DND-41 (cell line): ENCODE measurements around the gene KCNK16.

Experiments used
- ATAC-seq: fragments of 200-7000 bp; cut with Tn5 transposase; 3 replicates; pipeline ENCODE4 v1.9.1; 2021; ENCODE audit warnings: low read depth; ENCODE audit not compliant: insufficient read depth
- DNase-seq: peaks from one replicate; pipeline ENCODE4 v3.0.0-alpha.2; 2020
- H2AFZ ChIP-seq: 2 replicates; pipeline ENCODE4 v1.6.0; 2012; ENCODE audit warnings: low read depth, low read length
- H3K27ac ChIP-seq: 2 replicates; pipeline ENCODE4 v1.5.1; 2012; ENCODE audit warnings: low read length, inconsistent platforms
- H3K27me3 ChIP-seq: fragments of 200-600 bp; sonication (generic); 2 replicates; pipeline ENCODE4 v1.6.0; 2012; ENCODE audit warnings: low read length, mild to moderate bottlenecking, inconsistent platforms; ENCODE audit not compliant: insufficient read depth, poor library complexity
- H3K36me3 ChIP-seq: 2 replicates; pipeline ENCODE4 v1.5.1; 2012; ENCODE audit warnings: low read length, inconsistent platforms; ENCODE audit not compliant: insufficient read depth
- H3K4me1 ChIP-seq: 2 replicates; pipeline ENCODE4 v1.5.1; 2012; ENCODE audit warnings: mild to moderate bottlenecking, low read length; ENCODE audit not compliant: insufficient read depth
- H3K4me2 ChIP-seq: 2 replicates; pipeline ENCODE4 v1.6.0; 2012; ENCODE audit warnings: mild to moderate bottlenecking, moderate library complexity, low read length, inconsistent platforms; ENCODE audit not compliant: insufficient read depth
- H3K4me3 ChIP-seq, 2 experiments: fragments of 200-600 bp in 1 of 2; shearing (Covaris generic) in 1 of 2; 2 replicates each; pipeline ENCODE4 v1.5.1; 2012 to 2016; ENCODE audit warnings: inconsistent platforms in 2 of 2, low read length in 2 of 2, mild to moderate bottlenecking in 2 of 2, low read depth in 1 of 2, moderate library complexity in 1 of 2
- H3K79me2 ChIP-seq: 2 replicates; pipeline ENCODE4 v1.6.0; 2012; ENCODE audit warnings: low read length, inconsistent platforms; ENCODE audit not compliant: insufficient read depth
- H3K9ac ChIP-seq: 2 replicates; pipeline ENCODE4 v1.6.0; 2012; ENCODE audit warnings: low read depth, mild to moderate bottlenecking, inconsistent platforms, low read length, moderate library complexity
- H3K9me3 ChIP-seq: 2 replicates; pipeline ENCODE4 v1.5.1; 2012; ENCODE audit warnings: low read length, moderate library complexity, mild to moderate bottlenecking, inconsistent platforms; ENCODE audit not compliant: insufficient read depth, severe bottlenecking
- H4K20me1 ChIP-seq: 2 replicates; pipeline ENCODE4 v1.6.0; 2012; ENCODE audit warnings: low read length; ENCODE audit not compliant: insufficient read depth
- CTCF ChIP-seq: IDR thresholded peaks from 2 replicates; pipeline ENCODE4 v1.5.1; 2012; ENCODE audit warnings: borderline replicate concordance, low read length, moderate library complexity, mild to moderate bottlenecking; ENCODE audit not compliant: poor library complexity, severe bottlenecking; ENCODE audit errors: extremely low read depth
- EZH2 ChIP-seq: IDR thresholded peaks from 3 replicates; pipeline ENCODE4 v1.6.1; 2012; ENCODE audit warnings: borderline replicate concordance, low read depth, mild to moderate bottlenecking, moderate library complexity, low read length, inconsistent platforms; ENCODE audit not compliant: severe bottlenecking

KCNK16 gene

GRCh38 chr6:39360378-39360777 lies 37.9 kb upstream of the KCNK16 start:
- H4K20me1 ChIP-seq: no peaks in the 10 kb centered on the region

GRCh38 chr6:39357998-39358686 lies 35.6 kb upstream of the KCNK16 start:
- H4K20me1 ChIP-seq: no peaks in the 10 kb centered on the region
- no peak for TF ChIP-seq EZH2
- no peak for TF ChIP-seq CTCF
- no peaks in the 10 kb centered on the region for H3K4me1 ChIP-seq
- H3K9me3 ChIP-seq: no peaks in the 10 kb centered on the region
- no peaks in the 10 kb centered on the region for H3K27me3 ChIP-seq
- H3K79me2 ChIP-seq: no peaks in the 10 kb centered on the region
- H3K27ac ChIP-seq: no peak overlapping the region
- H3K4me2 ChIP-seq: no peak overlapping the region
- ATAC-seq (0 out of 3 replicates have a peak, but pooled peaks have one; percentile 49), DNase-seq (no peak)
- no peaks in the 10 kb centered on the region for H3K36me3 ChIP-seq
- H3K4me3 ChIP-seq: no peak overlapping the region
- H2AFZ ChIP-seq: no peak overlapping the region
- no peak overlapping the region for H3K9ac ChIP-seq

More at GRCh38 chr6:39360378-39360777, 37.9 kb upstream of the KCNK16 start:
- Histone ChIP-seq H3K9ac (no peak overlapping the region), H3K4me3 (no peak overlapping the region), H3K9me3 (no peaks in the 10 kb centered on the region), H3K4me1 (no peaks in the 10 kb centered on the region), H3K36me3 (no peaks in the 10 kb centered on the region), H2AFZ (no peak overlapping the region), H3K27ac (no peak overlapping the region), H3K79me2 (no peaks in the 10 kb centered on the region), H3K4me2 (no peak overlapping the region), H3K27me3 (no peaks in the 10 kb centered on the region)
- DNase-seq (no peak), ATAC-seq (no peak)
- TF ChIP-seq EZH2 (no peak), CTCF (no peak)

- ATAC-seq (no peak), DNase-seq (no peak)
- Histone ChIP-seq H3K79me2 (no peaks in the 10 kb centered on the region), H3K9me3 (no peaks in the 10 kb centered on the region), H3K4me1 (no peaks in the 10 kb centered on the region), H3K4me3 (no peak overlapping the region), H3K27ac (no peak overlapping the region), H4K20me1 (no peaks in the 10 kb centered on the region), H3K27me3 (no peaks in the 10 kb centered on the region), H3K36me3 (no peaks in the 10 kb centered on the region), H3K9ac (no peak overlapping the region), H3K4me2 (no peak overlapping the region), H2AFZ (no peak overlapping the region)
- no peak for TF ChIP-seq EZH2
- TF ChIP-seq CTCF: no peak
Observed at GRCh38 chr6:39353698-39354315, 31.3 kb upstream of the KCNK16 start.
